ENCODE results near the gene PILRA.
A peak's percentile ranks its signal among the peaks of the same experiment; 100 is the strongest.
"Not testable (repeated sequence)": the region's sequence is repeated elsewhere in the genome, so short reads cannot be mapped to it uniquely, and the experiment has no call there.

PILRA gene

GRCh38 chr7:100373261-100373831 is at the start of gene PILRA:
Gene PILRA, plus strand, starts transcription at chr7:100373487. Its CDS starts 170 bp downstream, at chr7:100373657.
- no peak for DNase-seq

GRCh38 chr7:100324194-100324593 is 49.1 kb upstream of the PILRA start:
- DNase-seq = not testable (repeated sequence)

GRCh38 chr7:100325671-100326070 is 47.6 kb upstream of the PILRA start:
- DNase-seq = not testable (repeated sequence)

DNA sequence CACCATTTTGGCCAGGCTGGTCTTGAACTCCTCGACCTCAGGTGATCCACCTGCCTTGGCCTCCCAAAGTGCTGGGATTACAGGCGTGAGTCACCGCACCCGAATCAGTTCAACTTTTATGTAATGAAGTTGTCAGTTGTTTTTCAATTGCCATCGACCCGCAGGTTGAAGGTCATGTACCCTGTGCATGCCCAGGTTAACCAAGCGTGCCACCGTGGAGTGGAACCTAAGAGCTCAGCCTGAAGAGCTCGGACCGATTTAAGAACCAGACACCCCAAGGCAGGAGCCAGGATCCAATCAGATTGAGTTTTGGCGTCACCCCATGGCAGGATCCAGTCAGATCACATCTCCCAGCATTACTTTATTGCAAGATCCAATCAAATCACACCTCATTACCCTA is 46.4 kb upstream of the PILRA start:
- not testable (repeated sequence) for DNase-seq

- peak; percentile 86 for DNase-seq
Observed at GRCh38 chr7:100335566-100336466, 37.5 kb upstream of the PILRA start.

DNA sequence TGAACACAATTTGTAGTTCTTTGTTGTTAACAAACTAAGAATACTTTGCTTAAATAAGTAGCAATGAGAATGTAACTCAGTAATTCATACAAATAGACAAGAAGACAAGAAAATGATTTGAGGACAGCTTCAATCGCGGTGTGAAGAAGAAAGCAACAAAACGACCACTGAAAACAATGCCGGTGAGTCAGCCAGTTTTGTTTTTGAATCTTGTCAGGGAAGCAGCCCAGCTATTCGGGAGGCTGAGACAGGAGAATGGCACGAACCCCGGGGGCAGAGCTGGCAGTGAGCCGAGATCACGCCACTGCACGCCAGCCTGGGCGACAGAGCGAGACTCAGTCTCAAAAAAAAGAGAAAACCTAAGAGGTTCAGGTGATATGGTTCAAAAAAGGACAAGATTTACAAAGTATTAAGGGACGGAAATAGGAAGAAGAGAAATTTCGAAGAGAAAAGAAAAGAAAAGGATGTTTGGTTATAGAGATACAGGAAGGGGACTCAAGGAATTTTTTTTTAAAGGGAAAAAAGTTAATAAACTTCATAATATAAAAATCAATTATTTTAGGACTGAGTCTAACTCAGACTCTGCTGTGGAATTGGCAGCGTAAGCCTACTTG is 35.1 kb upstream of the PILRA start:
- not testable (repeated sequence) for DNase-seq

- not testable (repeated sequence) for DNase-seq
Observed at GRCh38 chr7:100341286-100341685, 32.0 kb upstream of the PILRA start.

GRCh38 chr7:100342765-100343164 is 30.5 kb upstream of the PILRA start:
- no peak for DNase-seq

- not testable (repeated sequence) for DNase-seq
Observed at GRCh38 chr7:100344124-100344559, 29.1 kb upstream of the PILRA start.

DNA sequence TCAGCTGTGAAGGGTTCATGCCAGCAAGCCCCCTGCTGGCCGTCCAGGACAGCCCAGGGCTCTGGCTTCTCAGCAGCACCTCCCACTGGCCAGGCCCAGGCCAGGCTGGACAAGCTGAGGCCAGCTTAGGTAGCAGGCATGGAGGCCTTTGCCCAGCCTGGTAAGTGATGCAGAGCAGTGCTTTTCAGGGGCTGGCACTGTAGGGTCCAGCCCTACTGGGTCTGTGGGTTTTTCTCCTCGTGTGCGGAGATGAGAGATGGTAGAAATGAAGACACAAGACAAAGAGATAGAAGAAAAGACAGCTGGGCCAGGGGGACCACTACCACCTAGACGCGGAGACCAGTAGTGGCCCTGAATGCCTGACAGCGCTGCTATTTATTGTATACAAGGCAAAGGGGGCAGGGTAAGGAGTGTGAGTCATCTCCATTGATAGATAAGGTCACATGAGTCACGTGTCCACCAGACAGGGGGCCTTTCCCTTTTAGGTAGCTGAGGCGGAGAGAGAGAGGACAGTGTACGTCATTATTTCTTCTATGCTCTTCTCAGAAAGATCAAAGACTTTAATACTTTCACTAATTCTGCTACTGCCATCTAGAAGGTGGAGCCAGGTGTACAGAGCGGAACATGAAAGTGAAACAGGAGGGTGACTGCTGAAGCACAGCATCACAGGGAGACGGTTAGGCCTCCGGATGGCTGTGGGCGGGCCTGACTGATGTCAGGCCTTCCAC is 28.6 kb upstream of the PILRA start:
- DNase-seq = not testable (repeated sequence)

DNA sequence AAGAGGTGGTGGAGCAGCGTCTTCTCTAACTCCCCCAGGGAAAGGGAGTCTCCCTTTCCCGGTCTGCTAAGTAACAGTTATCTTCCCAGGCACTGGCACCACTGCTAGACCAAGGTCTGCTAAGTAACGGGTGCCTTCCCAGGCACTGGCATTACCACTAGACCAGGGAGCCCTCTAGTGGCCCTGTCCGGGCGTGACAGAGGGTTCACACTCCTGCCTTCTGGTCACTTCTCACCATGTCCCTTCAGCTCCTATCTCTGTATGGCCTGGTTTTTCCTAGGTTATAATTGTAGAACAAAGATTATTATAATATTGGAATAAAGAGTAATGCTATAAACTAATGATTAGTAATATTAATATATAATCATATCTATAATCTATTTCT is 28.0 kb upstream of the PILRA start:
- DNase-seq = peak; percentile 75

- DNase-seq = no peak
Observed at GRCh38 chr7:100346921-100347320, 26.4 kb upstream of the PILRA start.

GRCh38 chr7:100348805-100349204 is 24.5 kb upstream of the PILRA start:
- no peak for DNase-seq

DNA sequence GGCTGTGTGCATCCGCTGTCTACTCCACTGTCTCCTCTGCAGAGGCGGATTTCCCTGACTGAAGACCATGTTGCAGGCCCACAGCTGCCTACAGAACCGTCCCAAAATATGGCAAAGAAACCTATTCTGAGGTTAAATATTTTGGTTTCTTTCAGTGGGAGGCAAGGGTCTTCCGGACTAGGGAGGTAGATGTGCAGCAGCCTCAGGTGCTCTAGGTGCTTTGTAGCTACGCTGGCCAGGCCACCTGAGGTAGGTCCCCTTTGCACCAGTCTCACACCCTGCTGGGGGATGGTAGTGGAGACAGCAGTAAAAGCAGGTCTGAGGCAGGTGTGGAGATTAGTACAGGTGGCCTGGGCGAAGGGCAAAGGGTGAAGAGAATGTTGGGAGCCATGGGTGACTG is 23.5 kb upstream of the PILRA start:
- no peak for DNase-seq

GRCh38 chr7:100351657-100352058 is 21.6 kb upstream of the PILRA start:
- no peak for DNase-seq

DNA sequence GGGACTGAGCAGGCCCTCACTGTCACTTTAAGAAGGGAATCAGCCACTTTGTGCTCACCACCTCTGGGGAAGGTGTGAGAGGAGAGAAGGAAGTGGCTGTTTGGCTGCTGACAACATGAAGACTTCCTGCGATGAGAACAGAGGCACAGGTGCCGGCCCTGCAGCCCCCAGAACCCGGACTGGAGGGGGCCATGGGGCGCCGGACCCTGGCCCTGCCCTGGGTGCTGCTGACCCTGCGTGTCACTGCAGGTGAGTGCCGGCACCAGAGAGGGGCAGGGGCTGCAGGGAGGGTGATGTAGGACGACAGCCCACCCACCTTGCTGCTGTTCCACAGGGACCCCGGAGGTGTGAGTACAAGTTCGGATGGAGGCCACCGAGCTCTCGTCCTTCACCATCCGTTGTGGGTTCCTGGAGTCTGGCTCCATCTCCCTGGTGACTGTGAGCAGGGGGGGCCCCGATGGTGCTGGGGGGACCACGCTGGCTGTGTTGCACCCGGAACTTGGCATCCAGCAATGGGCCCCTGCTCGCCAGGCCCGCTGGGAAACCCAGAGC is 21.0 kb upstream of the PILRA start:
- DNase-seq = not testable (repeated sequence)

- no peak for DNase-seq
Observed at GRCh38 chr7:100352984-100353684, 20.2 kb upstream of the PILRA start.

GRCh38 chr7:100353685-100354330 is 19.5 kb upstream of the PILRA start:
- DNase-seq = no peak

GRCh38 chr7:100356416-100357068 is 16.7 kb upstream of the PILRA start:
- DNase-seq = no peak

DNA sequence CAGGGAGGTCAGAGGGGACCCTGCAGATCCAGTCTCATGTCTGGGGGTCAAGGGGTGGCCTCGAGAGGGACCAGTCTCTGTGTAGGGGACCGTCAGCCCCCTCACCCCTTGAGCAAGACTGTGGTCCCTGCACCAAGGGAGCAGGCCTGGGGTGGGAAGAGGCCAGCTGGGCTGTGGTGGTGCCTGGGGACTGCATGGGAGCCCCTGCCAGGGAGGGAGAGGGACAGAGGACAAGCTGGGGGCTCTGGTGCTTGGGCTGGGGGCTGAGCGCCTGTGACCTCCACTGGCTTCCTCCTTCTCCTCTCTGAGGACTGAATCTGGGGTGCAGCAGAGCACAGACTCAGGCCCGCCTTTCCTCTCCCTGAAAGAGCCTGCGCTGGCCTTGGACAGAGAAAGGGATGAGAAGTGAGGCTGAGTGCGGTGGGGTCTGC is 16.1 kb upstream of the PILRA start:
- DNase-seq = no peak

Measured in NCI-H1694 (cell line).